AG04449 (cell line): ENCODE results near the gene NAA15.
"Not testable (repeated sequence)": the region's sequence is repeated elsewhere in the genome, so short reads cannot be mapped to it uniquely, and the experiment has no call there.

ENCODE experiments used
- CTCF ChIA-PET: fragments of 350-600 bp; formaldehyde crosslinking; extraction: SDS; loops from one replicate; lab custom pipeline; 2021; ENCODE audit warnings: antibody characterized with exemption; lab: Yijun Ruan, JAX
- POLR2A ChIA-PET: fragments of 400-600, 350-600 bp; formaldehyde crosslinking; extraction: SDS; loops from one replicate; lab custom pipeline; 2020; ENCODE audit warnings: antibody characterized with exemption, inconsistent platforms; lab: Yijun Ruan, JAX
- DNase-seq: peaks from one replicate; pipeline ENCODE4 v3.0.0-alpha.2; 2010; ENCODE audit warnings: low read depth, low spot score
- H3K4me3 ChIP-seq: 2 replicates; pipeline ENCODE4 v1.5.1; 2011; ENCODE audit warnings: low read depth, mild to moderate bottlenecking, control low read depth, low read length
- CTCF ChIP-seq: IDR thresholded peaks from one replicate; pipeline ENCODE4 v1.5.1; 2011; ENCODE audit warnings: mild to moderate bottlenecking, moderate library complexity, low read length, control low read depth, inconsistent platforms; ENCODE audit not compliant: insufficient read depth; ENCODE audit errors: missing control alignments

Gene NAA15

GRCh38 chr4:139314047-139314800, 12.9 kb downstream of the NAA15 start:
- no peak for DNase-seq
- no peak for TF ChIP-seq CTCF
- CTCF ChIA-PET: interaction anchor here (1.0 to 1.5 kb wide), 2 partner anchors 13 to 31 kb away, joined by 4 read pairs; partner anchors contain the start of gene NAA15
- H3K4me3 ChIP-seq: no peak overlapping the region
- POLR2A ChIA-PET: no interaction called here

DNA sequence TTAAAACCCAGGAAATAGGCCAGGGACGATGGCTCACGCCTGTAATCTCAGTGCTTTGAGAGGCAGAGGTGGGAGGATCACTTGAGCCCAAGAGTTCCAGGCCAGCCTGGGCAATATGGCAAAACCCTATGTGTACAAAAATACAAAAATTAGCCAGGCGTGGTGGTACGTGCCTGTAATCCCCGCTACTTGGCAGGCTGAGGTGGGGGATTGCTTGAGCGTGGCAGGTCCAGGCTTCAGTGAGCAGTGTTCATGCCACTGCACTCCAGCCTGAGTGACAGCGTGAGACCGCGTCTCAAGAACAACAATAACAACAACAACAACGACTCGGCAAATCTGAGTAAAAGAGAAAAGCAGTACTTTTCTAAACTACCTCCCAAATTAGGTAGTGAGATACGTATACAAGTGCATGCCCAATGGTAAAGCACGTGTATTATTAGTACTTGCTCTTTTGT, 13.9 kb downstream of the NAA15 start:
- ChIA-PET POLR2A (interaction anchor here (1.3 kb wide), 1 partner anchor 14 kb away, joined by 7 read pairs; the partner anchor contains the start of gene NAA15), CTCF (interaction anchor here (1.0 kb wide), 1 partner anchor 30 kb away, joined by 4 read pairs; no protein-coding TSS in a partner anchor)
- no peak for DNase-seq
- no peak overlapping the region for H3K4me3 ChIP-seq
- no peak for TF ChIP-seq CTCF

DNA sequence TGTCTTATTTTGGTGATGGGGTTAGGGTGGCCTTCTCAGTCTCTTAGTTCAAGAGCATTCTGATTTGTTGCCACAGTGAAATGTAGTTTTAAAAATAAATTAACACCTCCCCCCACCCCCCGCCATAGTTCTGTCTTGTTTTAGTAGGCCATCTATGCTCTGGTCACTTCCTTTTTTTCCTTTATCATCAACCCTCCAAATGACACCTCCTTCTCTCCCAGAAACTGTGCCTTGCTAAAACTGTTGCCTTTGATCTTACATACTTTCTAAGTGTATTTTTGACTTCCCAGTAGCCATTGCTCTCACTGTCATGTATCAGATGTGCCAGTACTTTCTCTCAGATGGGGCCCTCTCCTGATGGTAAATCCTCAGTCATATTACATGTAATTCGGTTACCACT, 15.4 kb downstream of the NAA15 start:
- DNase-seq: no peak
- CTCF ChIA-PET: no interaction called here

GRCh38 chr4:139317635-139318034, 16.3 kb downstream of the NAA15 start:
- ChIA-PET CTCF (no interaction called here), POLR2A (no interaction called here)
- TF ChIP-seq CTCF: no peak
- no peak for DNase-seq
- no peak overlapping the region for H3K4me3 ChIP-seq

More for the DNA sequence above, 15.4 kb downstream of the NAA15 start:
- POLR2A ChIA-PET: interaction anchor here (1.3 kb wide), 1 partner anchor 16 kb away, joined by 7 read pairs; the partner anchor contains the start of gene NAA15
- no peak for TF ChIP-seq CTCF
- no peak overlapping the region for H3K4me3 ChIP-seq

- POLR2A ChIA-PET: no interaction called here
- DNase-seq: no peak
- H3K4me3 ChIP-seq: no peak overlapping the region
- no peak for TF ChIP-seq CTCF
- CTCF ChIA-PET: interaction anchor here (0.9 kb wide), 1 partner anchor 24 kb away, joined by 3 read pairs; no protein-coding TSS in a partner anchor
Observed at GRCh38 chr4:139319571-139319970, 18.3 kb downstream of the NAA15 start.

DNA sequence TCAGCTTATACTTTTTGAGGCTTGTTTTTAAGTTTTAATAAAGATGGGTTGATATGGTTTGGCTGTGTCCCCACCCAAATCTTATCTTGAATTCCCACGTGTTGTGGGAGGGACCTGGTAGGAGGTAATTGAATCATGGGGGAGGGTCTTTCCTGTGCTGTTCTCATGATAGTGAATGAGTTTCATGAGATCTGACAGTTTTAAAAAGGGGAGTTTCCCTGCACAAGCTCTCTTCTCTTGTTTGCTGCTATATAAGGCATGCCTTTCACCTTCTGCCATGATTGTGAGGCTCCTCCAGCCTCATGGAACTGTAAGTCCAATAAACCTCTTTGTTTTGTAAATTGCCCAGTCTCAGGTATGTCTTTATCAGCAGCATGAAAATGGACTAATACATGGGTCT, 20.8 kb downstream of the NAA15 start:
- DNase-seq, POLR2A ChIA-PET, H3K4me3 ChIP-seq: not testable (repeated sequence)
- CTCF ChIA-PET: interaction anchor here (1.0 to 2.6 kb wide), 5 partner anchors 9 to 281 kb away, joined by 3 to 8 read pairs (median 3); partner anchors contain the start of genes NAA15 and NDUFC1

DNA sequence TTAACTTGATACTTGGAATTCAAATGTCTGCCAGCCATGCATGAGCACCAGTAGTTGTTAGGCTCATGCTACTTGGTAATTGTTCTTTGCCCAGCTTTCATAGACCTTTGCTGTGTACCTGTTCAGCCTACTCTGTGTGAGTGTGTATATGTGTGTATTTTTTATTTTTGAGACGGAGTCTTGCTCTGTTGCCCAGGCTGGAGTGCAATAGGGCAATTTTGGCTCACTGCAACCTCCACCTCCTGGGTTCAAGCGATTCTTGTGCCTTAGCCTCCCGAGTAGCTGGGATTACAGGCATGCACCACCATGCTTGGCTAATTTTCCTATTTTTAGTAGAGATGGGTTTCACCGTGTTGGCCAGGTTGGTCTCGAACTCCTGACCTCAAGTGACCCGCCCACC, 21.2 kb downstream of the NAA15 start:
- CTCF ChIA-PET: interaction anchor here (1.0 to 2.6 kb wide), 5 partner anchors 8 to 281 kb away, joined by 3 to 8 read pairs (median 3); partner anchors contain the start of genes NAA15 and NDUFC1
- POLR2A ChIA-PET, H3K4me3 ChIP-seq, DNase-seq: not testable (repeated sequence)
